OCI-LY3 (cell line): ENCODE data around the gene CD1B.

Source experiments
- EZH2phosphoT487 ChIP-seq: fragments of 200-600 bp; shearing (Covaris generic); IDR thresholded peaks from 2 replicates; pipeline ENCODE4 v1.6.1; 2018; ENCODE audit warnings: antibody characterized with exemption, mixed run types, low read depth
- TF ChIP-seq, protein P1 (sequence below): fragments of 200-600, 300-600 bp; sonication (generic); IDR thresholded peaks from 2 replicates; pipeline ENCODE4 v1.5.1; 2014; ENCODE audit warnings: antibody characterized with exemption, low read length, low read depth

DNA sequence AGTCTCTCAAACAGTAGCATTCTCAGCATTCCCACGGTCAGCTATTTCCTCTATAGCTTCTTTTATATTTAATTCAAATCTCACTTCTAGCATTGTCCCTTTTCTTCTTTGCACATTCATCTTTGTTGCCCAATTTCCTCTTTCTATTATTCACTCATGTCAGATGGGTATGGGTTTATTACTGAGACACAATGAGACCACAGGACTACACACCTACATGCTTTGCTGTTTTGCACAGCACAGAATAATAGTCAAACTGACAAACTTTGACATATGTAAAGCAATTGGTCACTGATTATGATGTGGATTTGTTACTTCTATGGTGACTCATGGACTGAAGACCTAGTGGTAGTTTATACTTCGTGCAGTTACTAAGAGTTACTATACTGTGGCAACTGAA lies 47.4 kb downstream of the CD1B start:
- TF ChIP-seq, protein P1, sequence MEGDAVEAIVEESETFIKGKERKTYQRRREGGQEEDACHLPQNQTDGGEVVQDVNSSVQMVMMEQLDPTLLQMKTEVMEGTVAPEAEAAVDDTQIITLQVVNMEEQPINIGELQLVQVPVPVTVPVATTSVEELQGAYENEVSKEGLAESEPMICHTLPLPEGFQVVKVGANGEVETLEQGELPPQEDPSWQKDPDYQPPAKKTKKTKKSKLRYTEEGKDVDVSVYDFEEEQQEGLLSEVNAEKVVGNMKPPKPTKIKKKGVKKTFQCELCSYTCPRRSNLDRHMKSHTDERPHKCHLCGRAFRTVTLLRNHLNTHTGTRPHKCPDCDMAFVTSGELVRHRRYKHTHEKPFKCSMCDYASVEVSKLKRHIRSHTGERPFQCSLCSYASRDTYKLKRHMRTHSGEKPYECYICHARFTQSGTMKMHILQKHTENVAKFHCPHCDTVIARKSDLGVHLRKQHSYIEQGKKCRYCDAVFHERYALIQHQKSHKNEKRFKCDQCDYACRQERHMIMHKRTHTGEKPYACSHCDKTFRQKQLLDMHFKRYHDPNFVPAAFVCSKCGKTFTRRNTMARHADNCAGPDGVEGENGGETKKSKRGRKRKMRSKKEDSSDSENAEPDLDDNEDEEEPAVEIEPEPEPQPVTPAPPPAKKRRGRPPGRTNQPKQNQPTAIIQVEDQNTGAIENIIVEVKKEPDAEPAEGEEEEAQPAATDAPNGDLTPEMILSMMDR = no peak
- no peak for TF ChIP-seq EZH2phosphoT487
